Lower leg skin (tissue), 3 donors: ENCODE data around the gene ULK2.

Experiments
- CTCF ChIP-seq, 3 donors: fragments of 450-650 bp; IDR thresholded peaks; one replicate each; pipeline ENCODE4 v1.5.1; 2016; ENCODE audit warnings: antibody characterized with exemption in 3 of 3, mild to moderate bottlenecking in 3 of 3, moderate library complexity in 2 of 3
- POLR2A ChIP-seq, 2 donors: fragments of 450-650 bp; IDR thresholded peaks; one replicate each; pipeline ENCODE4 v1.6.1; 2016 to 2017; ENCODE audit warnings: antibody characterized with exemption in 2 of 2, mild to moderate bottlenecking in 1 of 2, moderate library complexity in 1 of 2

- TF ChIP-seq CTCF (IDR thresholded peaks at IDR 0.05) (no peak), POLR2A (IDR thresholded peaks at IDR 0.05) (no peak)
These were observed 136.1 kb downstream of the ULK2 start for GRCh38 chr17:19731626-19732025.
